Stimulated activated naive CD8-positive, alpha-beta T cell treated with anti-CD3 and anti-CD28 coated beads, Interleukin-15, Interleukin-2, amounts not matched to agents 100 ng/mL and 50 ng/mL, for 24 hours (primary cell): Measurements from ENCODE around the gene CENPX.

ENCODE experiments used
- H3K27ac Mint-ChIP-seq: one replicate; pipeline ENCODE4 v1.8.0; 2021; ENCODE audit warnings: mild to moderate bottlenecking, mixed read lengths
- H3K27me3 Mint-ChIP-seq: one replicate; pipeline ENCODE4 v1.8.0; 2021; ENCODE audit warnings: mixed read lengths
- H3K36me3 Mint-ChIP-seq: one replicate; pipeline ENCODE4 v1.8.0; 2021; ENCODE audit warnings: low read depth, mixed read lengths
- H3K4me1 Mint-ChIP-seq: one replicate; pipeline ENCODE4 v1.8.0; 2021; ENCODE audit warnings: low read depth, mixed read lengths
- H3K4me3 Mint-ChIP-seq: one replicate; pipeline ENCODE4 v1.8.0; 2021; ENCODE audit warnings: mild to moderate bottlenecking, mixed read lengths
- H3K9me3 Mint-ChIP-seq: one replicate; pipeline ENCODE4 v1.8.0; 2021; ENCODE audit warnings: mixed read lengths

Gene CENPX

GRCh38 chr17:82007495-82008257 is 15.0 kb downstream of the CENPX start:
- H3K36me3 Mint-ChIP-seq = no peaks in the 10 kb centered on the region
- H3K27ac Mint-ChIP-seq = no peak overlapping the region

GRCh38 chr17:82007228-82007494 is 15.5 kb downstream of the CENPX start:
- no peak overlapping the region for H3K4me3 Mint-ChIP-seq
- no peaks in the 10 kb centered on the region for H3K9me3 Mint-ChIP-seq
- no peak overlapping the region for H3K27ac Mint-ChIP-seq
- no peaks in the 10 kb centered on the region for H3K36me3 Mint-ChIP-seq
- peaks cover 10% of the 10 kb centered on the region for H3K4me1 Mint-ChIP-seq
- H3K27me3 Mint-ChIP-seq = no peaks in the 10 kb centered on the region

More at GRCh38 chr17:82007495-82008257, 15.0 kb downstream of the CENPX start:
- no peaks in the 10 kb centered on the region for H3K27me3 Mint-ChIP-seq
- no peaks in the 10 kb centered on the region for H3K9me3 Mint-ChIP-seq
- peaks cover 10% of the 10 kb centered on the region for H3K4me1 Mint-ChIP-seq
- no peak overlapping the region for H3K4me3 Mint-ChIP-seq

GRCh38 chr17:82006468-82007227 is 16.0 kb downstream of the CENPX start:
- Mint-ChIP-seq H3K4me1 (peaks cover 10% of the 10 kb centered on the region), H3K27ac (no peak overlapping the region)

GRCh38 chr17:82005701-82006348 is 16.9 kb downstream of the CENPX start:
- Mint-ChIP-seq H3K4me1 (peaks cover 10% of the 10 kb centered on the region), H3K27ac (peak overlapping the region; percentile 52), H3K36me3 (no peaks in the 10 kb centered on the region), H3K9me3 (no peaks in the 10 kb centered on the region), H3K27me3 (no peaks in the 10 kb centered on the region), H3K4me3 (no peak overlapping the region)

More at GRCh38 chr17:82006468-82007227, 16.0 kb downstream of the CENPX start:
- Mint-ChIP-seq H3K9me3 (no peaks in the 10 kb centered on the region), H3K36me3 (no peaks in the 10 kb centered on the region), H3K4me3 (no peak overlapping the region), H3K27me3 (no peaks in the 10 kb centered on the region)

- Mint-ChIP-seq H3K27ac (no peak overlapping the region), H3K9me3 (no peaks in the 10 kb centered on the region), H3K36me3 (no peaks in the 10 kb centered on the region), H3K4me1 (peaks cover 10% of the 10 kb centered on the region), H3K27me3 (no peaks in the 10 kb centered on the region), H3K4me3 (no peak overlapping the region)
Observed at GRCh38 chr17:82004517-82005455, 17.9 kb downstream of the CENPX start.

GRCh38 chr17:82003411-82004381 is 19.0 kb downstream of the CENPX start:
- H3K4me1 Mint-ChIP-seq = peaks cover 10% of the 10 kb centered on the region
- no peaks in the 10 kb centered on the region for H3K36me3 Mint-ChIP-seq
- no peaks in the 10 kb centered on the region for H3K27me3 Mint-ChIP-seq
- H3K4me3 Mint-ChIP-seq = no peak overlapping the region
- no peaks in the 10 kb centered on the region for H3K9me3 Mint-ChIP-seq
- H3K27ac Mint-ChIP-seq = no peak overlapping the region

- no peaks in the 10 kb centered on the region for H3K27me3 Mint-ChIP-seq
- H3K4me1 Mint-ChIP-seq = peaks cover 10% of the 10 kb centered on the region
- no peak overlapping the region for H3K27ac Mint-ChIP-seq
- no peaks in the 10 kb centered on the region for H3K36me3 Mint-ChIP-seq
- H3K9me3 Mint-ChIP-seq = no peaks in the 10 kb centered on the region
- H3K4me3 Mint-ChIP-seq = no peak overlapping the region
Observed at GRCh38 chr17:82001571-82002056, 21.1 kb downstream of the CENPX start.

- Mint-ChIP-seq H3K27ac (no peak overlapping the region), H3K9me3 (no peaks in the 10 kb centered on the region), H3K4me1 (peaks cover 9% of the 10 kb centered on the region), H3K27me3 (no peaks in the 10 kb centered on the region), H3K4me3 (no peak overlapping the region), H3K36me3 (no peaks in the 10 kb centered on the region)
Observed at GRCh38 chr17:82000803-82001570, 21.7 kb downstream of the CENPX start.

GRCh38 chr17:81999976-82000802 is 22.5 kb downstream of the CENPX start:
- Mint-ChIP-seq H3K4me1 (peaks cover 7% of the 10 kb centered on the region), H3K9me3 (no peaks in the 10 kb centered on the region), H3K4me3 (no peak overlapping the region), H3K36me3 (no peaks in the 10 kb centered on the region), H3K27ac (no peak overlapping the region), H3K27me3 (no peaks in the 10 kb centered on the region)

GRCh38 chr17:81999587-81999975 is 23.1 kb downstream of the CENPX start:
- H3K27ac Mint-ChIP-seq = no peak overlapping the region
- no peaks in the 10 kb centered on the region for H3K36me3 Mint-ChIP-seq
- no peak overlapping the region for H3K4me3 Mint-ChIP-seq
- H3K4me1 Mint-ChIP-seq = peaks cover 7% of the 10 kb centered on the region
- no peaks in the 10 kb centered on the region for H3K27me3 Mint-ChIP-seq
- H3K9me3 Mint-ChIP-seq = no peaks in the 10 kb centered on the region

GRCh38 chr17:81998691-81999438 is 23.8 kb downstream of the CENPX start:
- H3K4me3 Mint-ChIP-seq = no peak overlapping the region

GRCh38 chr17:81998212-81998611 is 24.5 kb downstream of the CENPX start:
- H3K27ac Mint-ChIP-seq = no peak overlapping the region

More at GRCh38 chr17:81998691-81999438, 23.8 kb downstream of the CENPX start:
- H3K4me1 Mint-ChIP-seq = peaks cover 7% of the 10 kb centered on the region
- H3K36me3 Mint-ChIP-seq = no peaks in the 10 kb centered on the region
- H3K27me3 Mint-ChIP-seq = no peaks in the 10 kb centered on the region
- H3K9me3 Mint-ChIP-seq = no peaks in the 10 kb centered on the region
- H3K27ac Mint-ChIP-seq = no peak overlapping the region

More at GRCh38 chr17:81998212-81998611, 24.5 kb downstream of the CENPX start:
- Mint-ChIP-seq H3K27me3 (no peaks in the 10 kb centered on the region), H3K4me1 (peaks cover 4% of the 10 kb centered on the region), H3K9me3 (no peaks in the 10 kb centered on the region), H3K4me3 (no peak overlapping the region), H3K36me3 (no peaks in the 10 kb centered on the region)
